ENCODE data around the gene TOP3B.

The TOP3B gene, protein sequence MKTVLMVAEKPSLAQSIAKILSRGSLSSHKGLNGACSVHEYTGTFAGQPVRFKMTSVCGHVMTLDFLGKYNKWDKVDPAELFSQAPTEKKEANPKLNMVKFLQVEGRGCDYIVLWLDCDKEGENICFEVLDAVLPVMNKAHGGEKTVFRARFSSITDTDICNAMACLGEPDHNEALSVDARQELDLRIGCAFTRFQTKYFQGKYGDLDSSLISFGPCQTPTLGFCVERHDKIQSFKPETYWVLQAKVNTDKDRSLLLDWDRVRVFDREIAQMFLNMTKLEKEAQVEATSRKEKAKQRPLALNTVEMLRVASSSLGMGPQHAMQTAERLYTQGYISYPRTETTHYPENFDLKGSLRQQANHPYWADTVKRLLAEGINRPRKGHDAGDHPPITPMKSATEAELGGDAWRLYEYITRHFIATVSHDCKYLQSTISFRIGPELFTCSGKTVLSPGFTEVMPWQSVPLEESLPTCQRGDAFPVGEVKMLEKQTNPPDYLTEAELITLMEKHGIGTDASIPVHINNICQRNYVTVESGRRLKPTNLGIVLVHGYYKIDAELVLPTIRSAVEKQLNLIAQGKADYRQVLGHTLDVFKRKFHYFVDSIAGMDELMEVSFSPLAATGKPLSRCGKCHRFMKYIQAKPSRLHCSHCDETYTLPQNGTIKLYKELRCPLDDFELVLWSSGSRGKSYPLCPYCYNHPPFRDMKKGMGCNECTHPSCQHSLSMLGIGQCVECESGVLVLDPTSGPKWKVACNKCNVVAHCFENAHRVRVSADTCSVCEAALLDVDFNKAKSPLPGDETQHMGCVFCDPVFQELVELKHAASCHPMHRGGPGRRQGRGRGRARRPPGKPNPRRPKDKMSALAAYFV

DNA sequence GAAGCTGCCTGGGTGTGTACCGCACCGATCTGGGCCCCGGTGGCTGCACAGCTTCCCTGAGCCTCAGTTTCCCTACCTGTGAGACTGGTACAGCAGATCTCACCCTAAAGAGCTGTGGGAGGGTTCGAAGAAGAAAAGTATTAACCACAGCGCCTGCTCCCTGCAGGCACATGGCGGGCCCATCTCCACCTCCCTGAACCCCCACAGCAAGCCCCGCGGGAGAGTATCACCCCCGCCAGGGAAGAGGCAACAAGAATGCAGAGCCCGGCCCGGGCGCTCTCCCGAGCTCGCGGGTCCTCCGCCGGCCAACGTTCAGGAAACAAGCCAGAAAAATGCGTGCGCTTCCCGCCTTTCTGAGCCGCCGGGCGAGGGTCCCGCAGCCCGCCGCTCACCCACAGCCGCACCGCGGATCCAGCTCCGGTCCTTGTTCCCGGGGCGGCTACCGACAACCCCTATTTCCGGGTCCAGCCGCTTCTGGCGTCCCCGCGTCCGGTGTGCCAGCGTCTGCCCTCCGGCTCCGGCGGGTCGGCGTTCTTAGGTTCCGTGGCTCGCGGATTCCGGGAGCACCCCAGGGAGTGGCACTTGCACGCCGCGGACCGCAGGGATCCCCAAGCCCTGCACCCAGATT lies at the start of gene TOP3B:
TSS of gene TOP3B (minus strand) at position 450 of the 628 bp plus-strand sequence. CDS start 7,078 bp downstream, outside the sequence.
- Histone ChIP-seq H3K27ac (peak within 1 kb of the TSS; percentile 50 to 95 (median 88)), H3K4me3 (peak within 1 kb of the TSS; percentile 58 to 94 (median 88))

DNA sequence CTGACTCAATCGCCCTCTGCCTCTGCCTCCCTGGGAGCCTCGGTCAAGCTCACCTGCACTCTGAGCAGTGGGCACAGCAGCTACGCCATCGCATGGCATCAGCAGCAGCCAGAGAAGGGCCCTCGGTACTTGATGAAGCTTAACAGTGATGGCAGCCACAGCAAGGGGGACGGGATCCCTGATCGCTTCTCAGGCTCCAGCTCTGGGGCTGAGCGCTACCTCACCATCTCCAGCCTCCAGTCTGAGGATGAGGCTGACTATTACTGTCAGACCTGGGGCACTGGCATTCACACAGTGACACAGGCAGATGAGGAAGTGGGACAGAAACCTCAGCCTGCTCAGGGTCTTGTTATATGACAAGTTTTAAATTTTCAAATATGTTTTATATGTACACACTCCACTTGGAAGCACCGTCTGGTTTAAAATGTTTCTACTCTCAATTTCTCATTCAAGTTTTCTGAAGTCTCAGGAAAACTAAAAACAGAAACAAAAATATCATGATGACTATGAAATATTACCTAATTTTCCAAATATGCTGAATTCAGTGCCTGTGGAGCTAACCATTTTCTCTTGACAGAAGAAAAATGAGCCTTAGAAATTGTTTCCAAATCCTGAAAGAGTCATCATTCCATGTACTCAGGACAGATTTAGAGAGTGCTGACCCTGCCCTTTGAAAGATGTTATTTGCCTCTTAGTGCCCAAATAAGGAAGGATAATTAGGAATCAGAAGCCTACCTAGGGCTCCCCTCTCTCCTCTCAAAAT lies 48.8 kb upstream of the TOP3B start:
- H3K4me3 ChIP-seq = no peak overlapping the region
- H3K27ac ChIP-seq = peak overlapping the region in 1 of 21 experiments; percentile 45

DNA sequence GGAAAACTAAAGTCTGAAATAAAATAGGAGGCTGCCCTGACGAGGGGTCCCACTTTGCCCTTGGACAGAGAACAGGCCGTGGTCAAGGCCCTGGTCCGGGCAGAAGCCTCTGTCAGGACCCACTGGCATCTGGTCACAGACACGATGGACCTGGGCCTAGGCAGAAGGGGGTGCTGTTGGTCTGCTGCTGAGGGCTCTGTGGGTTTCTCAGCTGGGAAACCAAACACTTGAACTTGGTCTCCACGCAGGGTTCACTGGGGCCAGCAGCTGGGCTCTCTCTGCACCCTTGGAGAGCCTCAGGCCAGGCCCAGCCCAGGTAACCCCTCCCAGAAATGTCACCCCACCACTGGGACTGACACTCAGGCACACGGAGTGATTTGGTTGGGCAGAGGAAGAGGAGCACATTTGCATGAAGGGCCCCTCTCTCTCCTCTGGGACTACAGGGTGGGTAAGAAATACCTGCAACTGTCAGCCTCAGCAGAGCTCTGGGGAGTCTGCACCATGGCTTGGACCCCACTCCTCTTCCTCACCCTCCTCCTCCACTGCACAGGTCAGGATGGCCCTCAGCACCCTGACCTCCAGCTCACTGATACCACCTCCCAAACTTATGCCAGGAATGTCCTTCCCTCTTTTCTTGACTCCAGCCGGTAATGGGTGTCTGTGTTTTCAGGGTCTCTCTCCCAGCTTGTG lies 48.1 kb upstream of the TOP3B start:
- peak overlapping the region in 1 of 21 experiments; percentile 45 for H3K27ac ChIP-seq
- H3K4me3 ChIP-seq = no peak overlapping the region

DNA sequence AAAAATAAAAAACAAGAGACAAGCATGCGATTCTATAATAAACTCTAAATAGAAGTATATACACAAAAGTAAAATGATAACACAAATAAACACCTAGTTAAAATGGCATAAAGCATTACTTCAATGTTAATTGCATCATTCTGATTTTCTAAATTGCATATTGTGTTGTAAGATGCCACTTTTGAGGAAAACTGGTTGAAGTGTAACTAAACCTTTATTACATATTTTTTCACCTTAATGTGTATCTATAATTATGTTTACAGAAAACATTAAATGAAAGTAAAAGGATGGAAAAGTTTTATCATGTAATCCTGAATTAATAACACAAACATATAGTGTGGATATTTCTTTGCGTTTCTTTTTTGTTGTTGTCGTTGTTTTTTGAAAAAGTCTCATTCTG lies 45.4 kb upstream of the TOP3B start:
- no peak overlapping the region for H3K27ac ChIP-seq

DNA sequence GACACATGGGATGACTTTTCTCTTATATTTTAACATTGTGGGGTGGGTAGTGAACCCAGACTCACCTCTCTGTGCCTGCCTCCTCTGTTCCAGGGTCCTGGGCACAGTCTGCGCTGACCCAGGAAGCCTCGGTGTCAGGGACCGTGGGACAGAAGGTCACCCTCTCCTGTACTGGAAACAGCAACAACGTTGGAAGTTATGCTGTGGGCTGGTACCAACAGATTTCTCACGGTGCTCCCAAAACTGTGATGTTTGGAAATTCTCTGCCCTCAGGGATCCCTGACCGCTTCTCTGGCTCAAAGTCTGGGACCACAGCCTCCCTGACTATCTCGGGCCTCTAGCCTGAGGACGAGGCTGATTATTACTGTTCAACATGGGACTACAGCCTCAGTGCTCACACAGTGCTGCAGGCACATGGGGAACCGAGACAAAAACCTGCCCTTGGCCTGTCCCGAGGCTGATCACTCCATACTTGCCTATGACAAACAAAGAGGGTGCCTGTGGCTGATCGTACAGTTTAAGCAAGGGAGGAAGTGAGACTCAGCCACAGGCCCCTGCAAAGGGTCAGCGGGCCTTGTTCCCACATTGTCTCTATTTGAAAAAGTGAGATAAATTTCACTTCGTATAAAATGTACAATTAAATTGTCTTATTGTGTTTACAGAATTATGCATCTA lies 43.7 kb upstream of the TOP3B start:
- H3K4me3 ChIP-seq = no peak overlapping the region
- H3K27ac ChIP-seq = no peak overlapping the region

More for the DNA sequence above, 45.4 kb upstream of the TOP3B start:
- H3K4me3 ChIP-seq = no peak overlapping the region

DNA sequence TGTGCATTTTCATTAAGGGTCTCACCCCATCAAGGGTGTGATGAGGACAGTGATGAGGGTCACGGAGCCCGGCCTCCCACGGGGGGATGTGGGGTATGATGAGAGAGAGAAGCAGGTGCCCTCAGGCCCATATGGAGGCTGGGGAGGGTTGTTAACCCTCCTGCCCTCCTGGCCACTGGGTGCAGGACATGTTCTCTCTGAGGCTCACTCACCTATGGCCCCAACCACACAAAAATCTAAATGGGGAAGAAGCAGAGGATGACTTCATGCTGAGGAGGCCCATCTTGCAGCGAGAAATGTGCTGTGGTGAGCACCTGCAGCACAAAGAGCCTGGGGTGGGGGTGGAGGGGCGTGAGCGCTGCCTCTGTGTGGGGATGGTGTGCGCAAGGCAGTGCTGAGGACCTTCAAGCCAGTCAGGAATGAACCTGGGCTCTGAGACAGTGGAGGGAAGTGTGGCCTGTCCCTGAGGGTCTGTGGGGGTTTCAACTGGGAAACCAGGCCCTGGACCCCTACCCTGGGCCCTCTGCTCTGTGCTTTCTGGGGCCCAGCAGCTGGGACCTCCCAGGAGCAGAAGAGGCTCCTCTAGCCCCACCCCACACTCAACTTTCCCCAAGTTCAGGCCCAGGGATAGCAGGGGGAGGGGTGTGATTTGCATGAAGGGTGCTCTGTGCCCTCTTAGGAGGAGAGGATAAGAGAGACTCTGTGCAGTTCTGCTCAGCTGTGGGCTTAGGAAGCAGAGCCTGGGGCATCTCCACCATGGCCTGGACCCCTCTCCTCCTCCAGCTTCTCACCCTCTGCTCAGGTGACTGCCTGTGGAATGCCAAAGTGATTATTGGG lies 43.0 kb upstream of the TOP3B start:
- Histone ChIP-seq H3K27ac (no peak overlapping the region), H3K4me3 (no peak overlapping the region)

DNA sequence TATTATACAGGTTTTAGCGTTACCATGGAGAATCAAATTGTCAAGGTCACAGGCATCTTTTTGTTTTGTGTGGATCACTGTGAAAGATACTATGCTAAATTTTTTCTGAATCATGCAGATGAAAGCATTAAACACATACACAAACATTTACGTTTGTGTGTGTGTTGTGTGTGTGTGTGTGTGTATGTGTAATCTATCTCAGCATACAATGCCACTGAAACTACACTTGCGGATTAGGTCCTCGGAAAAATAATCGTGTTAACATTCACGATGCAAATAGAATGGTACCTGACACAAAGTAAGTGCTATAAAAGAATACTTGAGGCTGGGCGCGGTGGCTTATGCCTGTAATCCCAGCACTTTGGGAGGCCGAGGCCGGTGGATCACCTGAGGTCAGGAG lies 41.9 kb upstream of the TOP3B start:
- Histone ChIP-seq H3K27ac (no peak overlapping the region), H3K4me3 (no peak overlapping the region)

DNA sequence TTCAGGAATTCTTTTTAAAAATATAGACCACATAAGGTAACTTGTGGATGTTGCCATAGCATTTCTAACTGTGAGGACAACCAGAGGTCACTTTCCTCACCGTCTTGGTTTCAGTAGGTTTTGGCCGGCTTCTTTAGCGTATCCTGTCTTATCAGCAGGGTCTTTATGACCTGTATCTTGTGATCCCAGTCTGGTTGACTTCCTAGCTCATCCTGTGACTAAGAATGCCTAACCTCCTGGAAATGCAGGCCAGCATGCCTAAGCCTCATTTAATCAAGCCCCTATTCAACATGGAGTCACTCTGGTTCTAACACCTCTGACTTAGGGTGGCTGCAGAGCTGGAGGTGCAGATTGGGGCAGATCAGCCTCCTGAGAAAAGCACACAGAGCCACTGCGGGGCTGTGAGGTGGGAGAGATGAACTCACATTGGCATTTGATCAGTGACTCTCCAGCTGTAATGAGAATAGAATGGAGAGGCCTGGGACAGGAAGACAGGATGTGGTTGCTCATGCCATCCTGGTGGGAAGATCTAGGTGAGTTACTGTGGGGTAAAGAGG lies 41.1 kb upstream of the TOP3B start:
- Histone ChIP-seq H3K4me3 (no peak overlapping the region), H3K27ac (no peak overlapping the region)

DNA sequence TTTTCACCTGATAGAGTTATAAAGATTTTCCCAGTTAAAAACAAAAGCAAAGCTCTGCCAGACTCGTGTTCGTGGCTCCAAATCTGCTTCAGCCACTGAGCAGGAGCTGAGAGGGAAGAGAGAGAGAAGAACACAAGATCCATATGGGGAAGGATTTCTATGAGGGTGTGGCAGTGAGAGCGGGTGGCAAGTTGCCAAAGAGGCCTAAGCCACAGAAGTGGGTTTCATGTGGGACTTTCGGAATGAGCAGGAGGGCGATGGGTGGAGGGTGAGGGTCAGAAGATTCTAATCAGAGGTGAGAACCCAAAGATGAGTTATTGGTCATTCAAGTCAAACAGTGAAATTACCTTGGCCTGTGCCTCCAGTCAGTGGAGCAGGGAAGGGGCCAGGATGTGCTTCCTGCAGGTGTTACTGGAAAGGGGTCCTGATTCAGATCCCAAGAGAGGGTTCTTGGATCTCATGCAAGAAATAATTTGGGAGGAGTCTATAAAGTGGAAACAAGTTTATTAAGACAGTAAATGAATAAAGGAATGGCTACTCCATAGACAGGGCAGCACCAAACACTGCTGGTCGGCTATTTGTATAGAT lies 40.5 kb upstream of the TOP3B start:
- Histone ChIP-seq H3K4me3 (no peak overlapping the region), H3K27ac (peak overlapping the region in 1 of 21 experiments; percentile 32)

DNA sequence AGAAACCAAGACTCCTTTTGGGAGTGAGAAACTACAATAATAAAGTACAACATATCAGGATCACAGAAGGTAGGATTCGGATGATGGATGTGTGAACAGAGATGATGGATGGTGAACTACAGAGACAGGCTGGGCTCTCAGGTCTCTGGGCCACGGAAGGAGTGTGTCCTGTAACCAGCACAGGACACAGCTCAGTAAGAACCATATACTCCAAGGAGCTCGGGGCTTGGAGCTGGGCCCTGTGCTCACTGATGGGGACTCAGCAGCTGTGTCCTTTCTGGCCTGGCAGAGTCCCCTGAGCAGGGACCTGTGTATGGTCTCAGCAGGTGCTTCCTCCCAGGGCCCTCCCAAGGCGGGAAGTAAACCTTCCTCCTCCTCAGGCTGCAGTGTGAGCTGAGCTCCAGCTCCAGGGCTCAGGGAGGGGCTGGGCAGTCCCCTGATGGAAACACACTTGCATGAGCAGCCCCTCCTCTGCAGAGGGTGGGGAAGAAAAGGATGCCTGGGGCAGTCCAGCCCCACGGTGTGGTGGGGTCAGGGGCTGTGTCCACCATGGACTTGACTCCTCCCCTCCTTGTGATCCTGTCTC lies 39.8 kb upstream of the TOP3B start:
- peak overlapping the region in 1 of 21 experiments; percentile 32 for H3K27ac ChIP-seq

DNA sequence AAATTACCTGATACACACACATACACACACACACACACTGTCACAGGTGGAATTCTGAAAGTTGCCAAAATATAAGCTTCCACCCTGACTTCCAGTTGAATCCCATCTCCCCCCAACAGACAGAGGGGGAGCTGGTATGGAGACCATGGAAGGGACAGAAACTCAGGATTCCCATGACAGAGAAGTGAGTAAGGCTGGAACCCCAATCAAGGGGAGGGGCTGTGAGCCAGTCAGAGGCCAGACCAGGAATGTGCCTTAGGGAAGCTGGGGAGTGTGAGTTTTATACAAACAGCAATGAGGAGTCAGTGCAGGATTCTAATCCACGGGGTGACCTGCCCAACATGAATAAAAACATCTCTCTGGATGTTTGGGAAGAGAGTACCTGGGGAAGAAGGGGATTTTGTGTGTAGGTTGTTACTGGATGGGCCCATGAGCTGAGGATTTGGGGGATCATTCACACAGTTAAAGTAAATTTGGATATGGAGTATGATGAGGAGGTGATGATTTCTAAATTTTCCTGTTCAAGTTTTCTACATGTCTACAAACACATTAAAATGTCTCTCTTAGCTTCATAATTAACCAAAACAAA lies 38.7 kb upstream of the TOP3B start:
- H3K4me3 ChIP-seq = no peak overlapping the region
- no peak overlapping the region for H3K27ac ChIP-seq

More for the DNA sequence above, 39.8 kb upstream of the TOP3B start:
- no peak overlapping the region for H3K4me3 ChIP-seq

DNA sequence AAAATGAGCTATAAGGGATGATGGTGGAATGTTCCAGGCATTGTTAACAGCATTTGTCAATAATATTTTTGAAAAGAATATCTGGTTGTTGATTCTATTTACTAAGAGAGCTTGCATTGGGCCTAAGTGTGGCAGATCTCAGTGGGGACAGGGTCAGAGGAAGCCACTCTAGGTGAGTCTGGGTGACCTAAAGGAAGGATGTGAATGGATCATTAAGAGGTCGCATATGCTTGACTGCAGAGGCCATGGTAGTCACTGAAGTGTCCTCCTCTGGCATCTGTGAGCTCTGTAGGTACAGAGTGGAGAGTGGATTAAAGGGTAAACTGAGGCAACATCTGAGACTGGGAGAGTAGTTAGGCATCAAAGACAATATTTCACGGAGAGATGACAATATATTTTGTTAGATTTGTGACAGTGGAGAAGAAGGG lies 37.9 kb upstream of the TOP3B start:
- H3K4me3 ChIP-seq = no peak overlapping the region
- no peak overlapping the region for H3K27ac ChIP-seq

DNA sequence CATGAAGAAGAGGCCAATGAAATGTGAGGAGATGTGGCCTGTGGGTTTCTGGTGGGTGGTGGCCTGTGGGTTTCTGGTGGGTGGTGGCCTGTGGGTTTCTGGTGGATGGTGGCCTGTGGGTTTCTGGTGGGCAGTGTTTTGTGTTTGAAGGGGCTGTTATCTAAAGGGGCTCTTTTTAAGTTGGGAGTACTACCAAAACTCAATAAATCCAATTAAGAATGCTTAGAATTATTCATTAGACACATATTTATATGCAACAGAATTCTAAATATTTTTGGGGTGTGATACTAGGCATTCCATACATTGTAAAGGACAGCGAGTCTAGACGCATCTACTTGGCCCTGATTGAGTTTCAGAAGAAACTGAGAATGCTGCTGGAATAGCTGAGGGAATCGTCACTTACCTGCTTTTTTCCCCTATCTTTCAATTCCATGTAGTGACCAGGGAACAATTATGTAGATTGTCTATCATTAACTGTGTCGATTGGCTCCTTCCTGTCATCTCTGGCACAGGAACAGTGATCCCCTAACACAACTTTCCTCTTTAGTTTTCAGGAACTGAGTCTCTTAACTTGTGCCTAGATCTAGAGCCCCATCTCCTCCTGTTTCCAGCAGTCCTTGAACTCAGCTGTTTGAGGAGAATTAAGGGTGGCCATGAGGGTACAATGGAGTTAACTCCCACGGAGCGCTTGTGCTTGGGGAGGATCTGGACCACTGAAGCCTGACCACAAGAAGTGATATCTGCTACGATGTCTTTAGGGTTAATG lies 37.3 kb upstream of the TOP3B start:
- no peak overlapping the region for H3K4me3 ChIP-seq
- no peak overlapping the region for H3K27ac ChIP-seq

DNA sequence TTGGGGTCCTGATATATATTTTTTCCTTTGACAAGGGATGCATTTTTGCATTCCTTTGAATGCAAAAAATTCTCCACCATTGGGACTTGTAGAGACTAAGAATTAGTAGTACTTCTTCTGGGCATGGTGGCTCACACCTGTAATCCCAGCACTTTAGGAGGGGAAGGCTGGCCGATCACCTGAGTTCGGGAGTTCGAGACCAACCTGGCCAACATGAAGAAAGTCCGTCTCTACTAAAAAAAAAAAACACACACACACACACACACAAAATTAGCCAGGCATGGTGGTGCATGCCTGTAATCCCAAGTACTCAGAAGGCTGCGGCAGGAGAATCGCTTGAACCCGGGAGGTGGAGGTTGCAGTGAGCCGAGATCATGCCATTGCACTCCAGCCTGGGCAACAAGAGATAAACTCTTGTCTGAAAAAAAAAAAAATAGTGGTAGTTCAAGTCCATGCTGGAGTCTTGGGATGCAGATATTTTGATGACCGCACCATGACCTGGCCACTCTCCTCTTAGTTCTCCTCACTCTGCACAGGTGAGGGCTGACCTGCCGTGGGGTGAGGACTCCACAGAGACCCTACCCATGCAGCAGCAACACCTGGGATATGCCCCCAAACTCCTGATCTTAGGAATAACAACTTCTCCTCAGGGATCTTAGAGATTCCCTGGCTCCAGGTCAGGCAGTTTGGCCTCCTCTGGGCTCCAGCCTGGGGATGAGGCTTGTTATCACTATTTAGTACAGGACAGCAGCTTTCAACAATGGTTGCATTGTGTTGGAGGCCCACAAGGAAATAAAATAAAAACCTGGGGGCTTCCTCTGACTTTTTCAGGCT lies 36.5 kb upstream of the TOP3B start:
- no peak overlapping the region for H3K4me3 ChIP-seq
- H3K27ac ChIP-seq = no peak overlapping the region

DNA sequence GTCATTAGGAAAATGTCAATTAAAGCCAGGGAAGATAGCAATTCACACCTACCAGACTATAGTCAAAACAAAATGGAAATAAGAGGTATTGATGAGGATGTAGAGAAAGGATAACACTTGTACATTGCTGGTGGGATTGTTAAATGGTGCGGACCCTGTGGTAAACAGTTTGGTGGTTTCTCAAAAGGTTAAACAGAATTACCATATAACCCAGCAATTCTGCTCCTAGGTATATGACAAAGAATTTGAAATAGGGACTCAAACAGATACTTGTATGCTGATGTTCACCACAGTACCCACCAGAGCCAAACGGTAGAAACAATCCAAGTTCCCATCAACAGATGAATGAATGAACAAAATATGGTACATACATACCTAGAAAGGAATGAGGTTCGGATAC lies 33.0 kb upstream of the TOP3B start:
- no peak overlapping the region for H3K27ac ChIP-seq
- no peak overlapping the region for H3K4me3 ChIP-seq

Data from skin epidermis (tissue), 12 donors.